A549 (cell line): ENCODE data around the gene ST6GAL1. TPM values are rescaled to one million over a fixed set of nuclear protein-coding genes. Genes with fewer than 3 reads are reported as not detected.

Experiments
- ATAC-seq, 2 experiments: fragments of 200-7000 bp in 1 of 2; fragments of >200 bp in 1 of 2; cut with Nextera tagmentation in 1 of 2; cut with Tn5 transposase in 1 of 2; 3 replicates each; pipeline versions ENCODE4 v1.8.0 to v1.9.1; 2018 to 2020; ENCODE audit warnings: mild to moderate bottlenecking in 1 of 2, moderate library complexity in 1 of 2
- CTCF ChIA-PET: fragments of 300-600 bp; sonication (Branson Sonifier 250); formaldehyde crosslinking; extraction: SDS; loops from one replicate; lab custom pipeline; 2021; ENCODE audit warnings: antibody characterized with exemption, inconsistent platforms; lab: Yijun Ruan, JAX
- POLR2A ChIA-PET: fragments of 350-600 bp; formaldehyde crosslinking; extraction: SDS; loops from one replicate; lab custom pipeline; 2021; ENCODE audit warnings: antibody characterized with exemption, inconsistent platforms; lab: Yijun Ruan, JAX
- DNase-seq, 2 experiments: peaks; one replicate each; pipeline versions ENCODE4 v3.0.0 to v3.0.0-alpha.2; 2011 to 2016; ENCODE audit warnings: low read depth in 1 of 2, low spot score in 1 of 2
- FAIRE-seq: peaks from 2 replicates; lab custom pipeline; 2011; peaks lifted over from hg19 to GRCh38; lab: Jason Lieb, UNC
- H3K27ac ChIP-seq, 2 experiments: fragments of >200 bp; sonication (Bioruptor Twin); formaldehyde crosslinking; 3 replicates each; pipeline ENCODE4 v1.5.1; 2016 to 2017
- H3K4me1 ChIP-seq: fragments of >200 bp; sonication (Bioruptor Twin); formaldehyde crosslinking; 3 replicates; pipeline ENCODE4 v1.6.1; 2016
- H3K4me2 ChIP-seq: fragments of >200 bp; sonication (Bioruptor Twin); formaldehyde crosslinking; 3 replicates; pipeline ENCODE4 v1.6.1; 2016
- H3K4me3 ChIP-seq: fragments of >200 bp; sonication (Bioruptor Twin); formaldehyde crosslinking; 3 replicates; pipeline ENCODE4 v1.5.1; 2016
- H3K9me3 ChIP-seq: fragments of >200 bp; sonication (Bioruptor Twin); formaldehyde crosslinking; 3 replicates; pipeline ENCODE4 v1.6.1; 2016
- EHF ChIP-seq: fragments of 250-450 bp; sonication (Bioruptor Pico); IDR thresholded peaks from 2 replicates; pipeline ENCODE4 v1.5.0; 2020; ENCODE audit warnings: mild to moderate bottlenecking
- EP300 ChIP-seq, 2 experiments: fragments of >200 bp; sonication (Bioruptor Twin); formaldehyde crosslinking; IDR thresholded peaks; 2 replicates in 1 of 2; 3 replicates in 1 of 2; pipeline ENCODE4 v1.6.1; 2016 to 2017
- GATA3 ChIP-seq: IDR thresholded peaks from 2 replicates; pipeline ENCODE4 v1.6.1; 2012; ENCODE audit warnings: borderline replicate concordance
- HEYL ChIP-seq: fragments of 250-450 bp; sonication (Bioruptor Pico); IDR thresholded peaks from 2 replicates; pipeline ENCODE4 v1.8.0; 2021; ENCODE audit warnings: mild to moderate bottlenecking, moderate library complexity
- HOXA7 ChIP-seq: fragments of 250-450 bp; sonication (Bioruptor Pico); IDR thresholded peaks from 2 replicates; pipeline ENCODE4 v1.5.0; 2020; ENCODE audit warnings: mild to moderate bottlenecking, moderate library complexity
- KDM5A ChIP-seq: fragments of 200-600 bp; sonication (generic); IDR thresholded peaks from 2 replicates; pipeline ENCODE4 v1.6.1; 2016; ENCODE audit warnings: antibody characterized with exemption, mild to moderate bottlenecking
- MYC ChIP-seq: IDR thresholded peaks from 2 replicates; pipeline ENCODE4 v1.6.1; 2012; ENCODE audit warnings: mild to moderate bottlenecking, inconsistent platforms, low read length, improper control_type of control experiment, borderline replicate concordance
- NPAS2 ChIP-seq: fragments of 250-450 bp; sonication (Bioruptor Pico); IDR thresholded peaks from 2 replicates; pipeline ENCODE4 v1.8.0; 2022; ENCODE audit warnings: mild to moderate bottlenecking, moderate library complexity, borderline replicate concordance
- POLR2A ChIP-seq: IDR thresholded peaks from 2 replicates; pipeline ENCODE4 v1.6.1; 2012; ENCODE audit warnings: mild to moderate bottlenecking, low read length
- POLR2AphosphoS2 ChIP-seq: conservative IDR thresholded peaks from 2 replicates; pipeline ENCODE4 v1.6.1; 2012; ENCODE audit warnings: low read length, improper control_type of control experiment, inconsistent platforms
- SMC3 ChIP-seq: fragments of >200 bp; sonication (Bioruptor Twin); formaldehyde crosslinking; IDR thresholded peaks from 3 replicates; pipeline ENCODE4 v1.6.1; 2018; ENCODE audit warnings: inconsistent platforms
- SREBF2 ChIP-seq: fragments of 450-650 bp; IDR thresholded peaks from 2 replicates; pipeline ENCODE4 v1.6.1; 2014; ENCODE audit warnings: mild to moderate bottlenecking, moderate library complexity
- TP53 ChIP-seq: fragments of 250-450 bp; sonication (Bioruptor Pico); IDR thresholded peaks from 2 replicates; pipeline ENCODE4 v1.5.0; 2021; ENCODE audit warnings: mild to moderate bottlenecking, moderate library complexity
- ZNF302 ChIP-seq: fragments of 250-450 bp; sonication (Bioruptor Pico); IDR thresholded peaks from 2 replicates; pipeline ENCODE4 v1.9.0; 2021; ENCODE audit warnings: inconsistent platforms, mild to moderate bottlenecking, moderate library complexity
- ZSCAN20 ChIP-seq: fragments of 250-450 bp; sonication (Bioruptor Pico); IDR thresholded peaks from 2 replicates; pipeline ENCODE4 v1.8.0; 2022; ENCODE audit warnings: mild to moderate bottlenecking, moderate library complexity
- WGBS: methylation state at CpG from one replicate; pipeline ENCODE4 v1.1.6; 2017; ENCODE audit errors: missing lambda C conversion rate; 5-methylcytosine and 5-hydroxymethylcytosine counted together
- polyA plus RNA-seq, 4 experiments: library from polyadenylated mRNA; depleted of rRNA in 3 of 4; stranded (reverse); fragments of >200 nt; fragmentation: RNase III in 1 of 4; extraction: RNeasy Plus Mini Kit Qiagen cat#74134 plus additional on column Dnase treatment in 1 of 4; gene quantifications; 2 replicates in 3 of 4; 3 replicates in 1 of 4; pipeline ENCODE4 v1.2.3, GENCODE V29; 2011 to 2017
- TF ChIP-seq, protein P1 (sequence below): fragments of 250-450 bp; sonication (Bioruptor Pico); IDR thresholded peaks from 2 replicates; pipeline ENCODE4 v1.5.0; 2021; ENCODE audit warnings: mild to moderate bottlenecking, moderate library complexity, borderline replicate concordance
- TF ChIP-seq, protein P2 (sequence below): fragments of 150-350 bp; IDR thresholded peaks from 2 replicates; pipeline ENCODE4 v1.6.1; 2014; ENCODE audit warnings: low read depth, mild to moderate bottlenecking, low read length

The ST6GAL1 gene
- polyA plus RNA-seq, 2 of the 4 experiments (the other 2 are of a cell fraction) = 3.9 to 6.5 TPM

DNA sequence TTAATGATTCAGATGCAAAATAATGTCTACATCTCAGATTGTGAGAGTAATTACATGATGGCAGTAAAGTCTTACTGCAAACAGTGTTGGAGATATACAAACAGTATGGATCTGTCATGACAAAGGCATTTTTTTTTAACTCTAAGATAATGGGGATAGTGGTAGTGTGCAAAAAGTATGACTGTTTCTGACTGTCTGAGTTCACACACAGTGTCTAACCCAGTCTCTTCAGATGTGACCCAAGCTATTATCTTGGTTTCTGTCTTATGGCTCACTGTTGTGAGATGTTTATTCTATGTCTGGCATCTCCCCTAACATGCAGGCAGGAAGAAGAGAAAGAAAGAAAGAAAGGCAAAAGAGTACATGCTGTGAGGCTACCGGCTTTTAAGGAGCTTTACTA lies 191.9 kb downstream of the ST6GAL1 start (continued):
- TF ChIP-seq GATA3 (no peak), SMC3 (no peak), ZNF302 (CRISPR knock-in tag) (no peak), NPAS2 (CRISPR knock-in tag) (no peak)

DNA sequence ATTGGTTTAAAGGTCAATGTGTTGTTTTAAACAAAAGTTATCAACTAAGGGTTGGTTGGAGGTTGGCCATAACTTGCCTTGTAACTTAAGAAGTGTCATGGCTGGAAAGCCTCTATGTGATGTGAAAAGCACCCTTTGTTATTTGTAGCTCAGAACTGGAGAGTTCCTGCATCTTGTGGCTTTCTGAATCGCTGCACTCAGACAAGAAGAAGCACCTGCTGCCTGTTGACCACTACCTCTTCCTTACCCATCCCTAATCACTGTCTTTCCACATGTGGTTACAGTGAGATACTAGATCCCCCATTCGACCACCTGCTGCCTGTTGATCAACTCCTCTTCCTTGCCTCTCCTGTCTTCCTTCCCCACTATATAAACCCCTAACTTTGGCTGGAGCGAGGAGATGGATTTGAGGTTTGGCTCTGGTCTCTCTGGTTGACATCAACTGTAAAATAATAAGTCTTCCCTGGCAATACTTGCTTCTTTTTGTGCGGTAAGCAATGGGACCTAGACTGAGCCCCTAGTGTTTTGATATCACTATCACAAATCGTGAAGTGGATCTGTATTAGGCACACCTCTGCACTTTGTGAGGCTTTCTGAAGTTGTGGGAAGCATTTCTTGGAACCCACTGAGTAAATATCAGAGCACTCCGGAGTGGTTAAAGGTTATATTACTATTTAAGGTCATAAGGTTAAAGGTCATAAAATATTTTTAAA lies 195.1 kb downstream of the ST6GAL1 start:
- TF ChIP-seq, protein P1, sequence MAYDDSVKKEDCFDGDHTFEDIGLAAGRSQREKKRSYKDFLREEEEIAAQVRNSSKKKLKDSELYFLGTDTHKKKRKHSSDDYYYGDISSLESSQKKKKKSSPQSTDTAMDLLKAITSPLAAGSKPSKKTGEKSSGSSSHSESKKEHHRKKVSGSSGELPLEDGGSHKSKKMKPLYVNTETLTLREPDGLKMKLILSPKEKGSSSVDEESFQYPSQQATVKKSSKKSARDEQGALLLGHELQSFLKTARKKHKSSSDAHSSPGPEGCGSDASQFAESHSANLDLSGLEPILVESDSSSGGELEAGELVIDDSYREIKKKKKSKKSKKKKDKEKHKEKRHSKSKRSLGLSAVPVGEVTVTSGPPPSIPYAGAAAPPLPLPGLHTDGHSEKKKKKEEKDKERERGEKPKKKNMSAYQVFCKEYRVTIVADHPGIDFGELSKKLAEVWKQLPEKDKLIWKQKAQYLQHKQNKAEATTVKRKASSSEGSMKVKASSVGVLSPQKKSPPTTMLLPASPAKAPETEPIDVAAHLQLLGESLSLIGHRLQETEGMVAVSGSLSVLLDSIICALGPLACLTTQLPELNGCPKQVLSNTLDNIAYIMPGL = no peak
- TF ChIP-seq, protein P2, sequence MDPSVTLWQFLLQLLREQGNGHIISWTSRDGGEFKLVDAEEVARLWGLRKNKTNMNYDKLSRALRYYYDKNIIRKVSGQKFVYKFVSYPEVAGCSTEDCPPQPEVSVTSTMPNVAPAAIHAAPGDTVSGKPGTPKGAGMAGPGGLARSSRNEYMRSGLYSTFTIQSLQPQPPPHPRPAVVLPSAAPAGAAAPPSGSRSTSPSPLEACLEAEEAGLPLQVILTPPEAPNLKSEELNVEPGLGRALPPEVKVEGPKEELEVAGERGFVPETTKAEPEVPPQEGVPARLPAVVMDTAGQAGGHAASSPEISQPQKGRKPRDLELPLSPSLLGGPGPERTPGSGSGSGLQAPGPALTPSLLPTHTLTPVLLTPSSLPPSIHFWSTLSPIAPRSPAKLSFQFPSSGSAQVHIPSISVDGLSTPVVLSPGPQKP = no peak
- TF ChIP-seq HEYL (CRISPR knock-in tag) (no peak), MYC (no peak), EHF (no peak), POLR2AphosphoS2 (no peak), SMC3 (no peak), POLR2A (no peak), TP53 (CRISPR knock-in tag) (no peak), HOXA7 (CRISPR knock-in tag) (no peak), EP300 (IDR thresholded peaks at IDR 0.05) (no peak), SREBF2 (no peak), KDM5A (no peak), ZSCAN20 (CRISPR knock-in tag) (no peak)

More for the DNA sequence above, 195.1 kb downstream of the ST6GAL1 start:
- DNase-seq (no peak), FAIRE-seq (no peak), ATAC-seq (no peak)
- POLR2A ChIA-PET = no interaction called here
- Histone ChIP-seq H3K9me3 (no peaks in the 10 kb centered on the region), H3K4me3 (no peak overlapping the region), H3K27ac (no peak overlapping the region), H3K4me2 (no peak overlapping the region), H3K4me1 (no peaks in the 10 kb centered on the region)
- 91% methylated on average over 6 of the region's 6 CpGs for WGBS
- CTCF ChIA-PET = interaction anchor here (0.7 to 2.1 kb wide), 3 partner anchors 11 to 14 kb away, joined by 3 to 5 read pairs (median 3); partner anchors contain the start of gene RPL39L

Other genes with a start within 250 kb of the ST6GAL1 start
- gene KNG1, start 213.2 kb upstream of the ST6GAL1 start, polyA plus RNA-seq (2011; rRNA removed) = 0.05 and 0.11 TPM in 2 replicates
- gene KNG1, start 213.2 kb upstream of the ST6GAL1 start, polyA plus RNA-seq (2017; fragmentation: RNase III; extraction: RNeasy Plus Mini Kit Qiagen cat#74134 plus additional on column Dnase treatment) = 0.04 TPM in 1 of 3 replicates, not detected in the others
- gene EIF4A2, start 146.9 kb upstream of the ST6GAL1 start, polyA plus RNA-seq (2011; rRNA removed) = 337 and 493 TPM in 2 replicates
- 172 to 194 TPM (median 184 TPM) in 3 replicates for gene EIF4A2, start 146.9 kb upstream of the ST6GAL1 start, polyA plus RNA-seq (2017; fragmentation: RNase III; extraction: RNeasy Plus Mini Kit Qiagen cat#74134 plus additional on column Dnase treatment)
- 32.8 and 40.6 TPM in 2 replicates for gene RFC4, start 124.0 kb upstream of the ST6GAL1 start, polyA plus RNA-seq (2011; rRNA removed)
- gene RFC4, start 124.0 kb upstream of the ST6GAL1 start, polyA plus RNA-seq (2017; fragmentation: RNase III; extraction: RNeasy Plus Mini Kit Qiagen cat#74134 plus additional on column Dnase treatment) = 68.8 to 76.7 TPM (median 69.8 TPM) in 3 replicates
- gene ADIPOQ, start 87.8 kb upstream of the ST6GAL1 start, polyA plus RNA-seq (2011; rRNA removed) = not detected in 2 replicates
- not detected in 3 replicates for gene ADIPOQ, start 87.8 kb upstream of the ST6GAL1 start, polyA plus RNA-seq (2017; fragmentation: RNase III; extraction: RNeasy Plus Mini Kit Qiagen cat#74134 plus additional on column Dnase treatment)
- gene RPL39L, start 209.0 kb downstream of the ST6GAL1 start, polyA plus RNA-seq (2011; rRNA removed) = 54.2 and 55.8 TPM in 2 replicates
- 55.0 to 61.1 TPM (median 56.4 TPM) in 3 replicates for gene RPL39L, start 209.0 kb downstream of the ST6GAL1 start, polyA plus RNA-seq (2017; fragmentation: RNase III; extraction: RNeasy Plus Mini Kit Qiagen cat#74134 plus additional on column Dnase treatment)